HG02759 (cell line): ENCODE measurements around the gene RALGAPB.

ENCODE experiments used
- ATAC-seq: cut with Tn5 transposase; IDR thresholded peaks from one replicate; pipeline ENCODE4 v1.9.1; 2021; ENCODE audit warnings: mild to moderate bottlenecking, moderate library complexity; ENCODE audit not compliant: unreplicated experiment

The RALGAPB gene

DNA sequence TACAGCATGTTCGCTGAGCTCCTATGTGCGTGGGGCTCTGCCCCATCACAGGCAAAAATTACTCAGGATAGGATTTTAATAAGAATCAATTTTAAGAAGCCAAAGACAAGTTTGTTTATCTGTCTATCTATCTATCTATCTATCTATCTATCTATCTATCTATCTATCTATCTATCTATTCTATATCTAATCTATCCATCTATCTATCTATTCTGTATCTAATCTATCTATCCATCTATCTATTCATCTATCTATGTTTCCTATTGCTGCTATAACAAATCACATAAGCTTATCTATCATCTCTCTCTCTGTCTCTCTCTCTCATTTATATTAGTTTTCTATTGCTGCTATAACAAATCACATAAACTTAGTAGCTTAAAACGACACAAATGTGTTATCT, 130.6 kb downstream of the RALGAPB start:
- ATAC-seq: no peak

DNA sequence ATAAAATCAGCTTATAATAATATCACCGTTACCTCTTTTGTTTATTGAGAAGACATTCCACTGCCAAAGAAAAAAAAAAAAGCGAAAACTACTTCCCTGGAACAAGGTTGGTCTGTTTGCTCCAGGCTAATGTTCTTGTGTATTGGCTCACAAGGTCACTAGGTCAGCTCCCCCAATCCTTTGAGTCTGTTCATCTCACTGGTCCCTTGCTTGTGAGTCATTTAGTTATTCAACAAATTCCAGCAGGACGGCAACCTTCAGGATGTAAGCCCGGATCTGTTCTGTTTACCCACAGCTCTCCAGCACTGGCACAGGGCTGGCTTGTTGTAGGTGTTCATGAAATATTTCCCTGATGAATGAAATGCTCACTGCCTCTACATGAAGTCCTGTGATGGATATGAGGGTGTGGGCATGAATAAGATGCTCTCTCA, 132.2 kb downstream of the RALGAPB start:
- ATAC-seq: no peak

DNA sequence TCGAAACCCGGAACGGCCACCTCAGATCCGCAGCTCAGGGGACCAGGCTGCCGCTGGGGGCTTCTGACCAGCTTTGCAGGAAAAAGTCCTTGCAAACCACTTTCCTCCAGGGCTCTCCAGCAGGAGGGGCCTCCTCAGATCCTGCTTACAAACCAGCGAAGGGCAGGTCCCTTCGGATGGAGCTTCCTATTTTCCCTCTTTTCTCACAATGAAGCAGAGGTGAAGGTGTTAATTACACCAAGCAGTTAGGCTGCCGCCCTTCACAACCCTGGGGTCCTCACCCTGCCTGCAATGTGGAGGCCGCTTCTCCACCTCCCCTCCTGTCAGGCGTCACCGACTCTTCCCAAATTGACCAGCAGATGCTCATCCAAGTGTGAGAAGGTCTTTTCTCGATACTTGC, 134.7 kb downstream of the RALGAPB start:
- ATAC-seq: no peak

DNA sequence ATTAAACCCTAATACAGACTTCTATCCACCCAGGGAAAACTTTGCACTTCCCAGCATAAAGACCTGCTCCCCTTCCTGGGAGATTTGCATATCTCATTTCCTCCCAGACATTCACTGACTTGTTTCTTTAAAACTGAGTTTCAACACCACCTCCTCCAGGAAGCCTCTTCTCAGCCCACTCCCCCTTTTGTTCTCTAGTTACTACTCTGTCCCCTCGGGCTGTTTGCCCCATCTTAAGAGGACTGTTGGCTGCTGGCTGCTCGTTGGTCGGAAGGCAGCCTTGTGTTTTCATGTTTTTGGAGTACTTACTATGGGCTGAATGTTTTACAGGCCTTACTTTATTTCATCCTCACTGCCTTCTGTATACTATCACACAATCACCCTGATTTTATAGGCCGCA, 135.5 kb downstream of the RALGAPB start:
- ATAC-seq: no peak

DNA sequence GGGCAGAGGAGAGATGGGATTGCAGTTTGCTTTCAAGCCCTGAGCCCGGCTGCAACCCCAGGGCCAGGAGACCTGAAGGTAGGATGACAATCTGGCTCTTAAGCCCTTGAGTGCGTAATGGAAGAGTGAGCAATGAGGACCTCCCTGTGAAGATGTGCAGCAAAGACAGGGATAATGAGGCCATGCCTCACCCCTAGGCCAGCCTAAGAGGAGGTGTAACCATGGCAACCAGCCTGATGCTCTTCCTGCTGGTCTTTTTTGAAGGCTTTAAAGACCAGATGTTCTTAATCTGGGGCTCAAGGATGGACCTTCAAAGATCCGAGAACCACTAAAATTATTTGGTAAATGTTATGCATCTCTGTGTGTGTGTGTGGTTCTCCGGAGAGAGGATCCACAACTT, 137.2 kb downstream of the RALGAPB start:
- ATAC-seq: no peak

DNA sequence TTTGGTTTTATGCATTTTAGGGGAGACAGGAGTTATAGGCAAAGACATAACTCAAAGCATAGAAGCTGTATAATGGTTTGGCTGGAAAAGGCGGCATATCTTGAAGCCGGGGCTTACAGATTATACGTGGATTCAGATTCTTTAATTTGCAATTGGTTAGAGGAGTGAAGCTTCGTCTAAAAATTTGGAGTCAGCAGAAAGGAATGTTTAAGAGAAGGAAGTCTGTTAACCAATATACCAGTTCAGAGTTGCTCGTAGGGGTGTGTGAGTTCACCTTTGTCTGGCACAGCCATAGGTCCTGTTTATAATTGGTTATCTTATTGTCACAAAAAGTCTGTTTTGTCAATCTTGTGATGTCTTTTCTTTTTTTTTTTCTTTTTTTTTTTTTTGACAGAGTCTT, 137.9 kb downstream of the RALGAPB start:
- no peak for ATAC-seq

DNA sequence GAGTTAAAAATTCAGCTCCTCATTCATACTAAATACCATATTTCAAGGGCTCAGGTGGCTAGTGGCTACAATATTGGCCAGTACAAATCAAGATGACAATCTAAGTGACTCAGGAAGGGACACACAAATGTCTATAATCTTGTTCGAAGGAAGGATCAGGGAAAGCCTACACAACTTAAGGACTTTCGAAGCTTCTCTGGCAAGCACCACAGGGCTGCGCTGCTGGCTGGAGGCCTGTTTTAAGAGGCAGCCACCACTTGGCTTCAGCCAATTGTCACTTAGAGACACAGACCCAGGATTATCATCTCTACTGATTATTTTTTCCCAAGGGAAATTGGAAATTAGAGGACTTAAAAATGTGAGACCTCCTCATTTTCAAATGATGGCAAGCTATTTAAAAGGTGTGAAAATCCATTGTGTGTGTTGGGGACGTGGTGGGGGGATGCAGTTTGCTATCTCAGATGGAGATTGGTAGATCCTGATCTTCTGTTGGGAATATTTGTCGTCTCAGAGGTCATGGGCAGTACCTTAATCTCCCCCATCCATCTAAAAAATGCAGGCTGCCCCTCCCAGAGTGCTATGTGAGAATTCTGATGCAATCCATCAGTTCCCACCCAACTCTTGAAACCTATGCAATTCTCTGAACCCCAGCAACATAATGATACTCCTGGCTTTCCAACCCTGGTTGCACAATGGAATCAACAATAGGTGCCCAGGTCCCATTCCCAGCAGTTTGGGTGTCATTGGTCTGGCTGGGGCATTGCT, 140.3 kb downstream of the RALGAPB start:
- no peak for ATAC-seq

DNA sequence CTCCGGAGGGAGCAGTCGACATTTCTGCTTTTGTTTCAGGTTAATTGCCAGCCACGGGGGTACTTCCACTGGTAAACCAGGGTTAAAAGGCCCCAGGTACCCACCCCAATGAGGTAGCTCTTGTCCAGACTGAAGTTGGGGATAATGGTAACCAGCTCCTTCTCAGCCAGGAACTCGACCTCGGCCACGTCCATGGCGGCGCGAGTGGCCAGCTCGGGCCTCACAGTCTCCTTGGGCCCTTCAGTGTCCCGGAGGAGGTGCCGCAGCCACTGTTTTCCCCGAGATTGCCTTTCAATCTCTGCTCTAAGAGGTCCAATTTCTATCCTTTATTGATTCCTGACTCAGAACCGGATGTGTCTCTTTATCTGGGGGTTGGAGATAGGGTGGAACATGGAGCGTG, 142.6 kb downstream of the RALGAPB start:
- no peak for ATAC-seq

DNA sequence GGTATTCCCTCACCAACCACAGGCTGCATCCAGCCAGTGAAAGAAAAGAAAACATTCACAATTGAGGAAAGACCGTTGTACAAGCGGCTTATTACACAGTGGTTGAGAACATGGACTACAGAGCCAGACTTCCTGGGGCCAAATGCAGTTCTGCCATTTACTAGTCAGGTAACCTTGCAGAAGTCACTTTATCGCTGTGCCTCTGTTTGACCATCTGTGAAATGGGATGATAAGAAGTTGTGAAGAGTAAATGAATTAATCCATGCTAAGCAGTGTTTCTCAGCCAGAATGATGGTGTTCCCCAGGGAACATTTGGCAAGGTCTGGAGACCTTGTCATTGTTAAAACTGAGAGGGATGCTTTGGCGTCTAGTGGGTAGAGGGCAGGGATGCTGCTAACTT, 143.8 kb downstream of the RALGAPB start:
- no peak for ATAC-seq

DNA sequence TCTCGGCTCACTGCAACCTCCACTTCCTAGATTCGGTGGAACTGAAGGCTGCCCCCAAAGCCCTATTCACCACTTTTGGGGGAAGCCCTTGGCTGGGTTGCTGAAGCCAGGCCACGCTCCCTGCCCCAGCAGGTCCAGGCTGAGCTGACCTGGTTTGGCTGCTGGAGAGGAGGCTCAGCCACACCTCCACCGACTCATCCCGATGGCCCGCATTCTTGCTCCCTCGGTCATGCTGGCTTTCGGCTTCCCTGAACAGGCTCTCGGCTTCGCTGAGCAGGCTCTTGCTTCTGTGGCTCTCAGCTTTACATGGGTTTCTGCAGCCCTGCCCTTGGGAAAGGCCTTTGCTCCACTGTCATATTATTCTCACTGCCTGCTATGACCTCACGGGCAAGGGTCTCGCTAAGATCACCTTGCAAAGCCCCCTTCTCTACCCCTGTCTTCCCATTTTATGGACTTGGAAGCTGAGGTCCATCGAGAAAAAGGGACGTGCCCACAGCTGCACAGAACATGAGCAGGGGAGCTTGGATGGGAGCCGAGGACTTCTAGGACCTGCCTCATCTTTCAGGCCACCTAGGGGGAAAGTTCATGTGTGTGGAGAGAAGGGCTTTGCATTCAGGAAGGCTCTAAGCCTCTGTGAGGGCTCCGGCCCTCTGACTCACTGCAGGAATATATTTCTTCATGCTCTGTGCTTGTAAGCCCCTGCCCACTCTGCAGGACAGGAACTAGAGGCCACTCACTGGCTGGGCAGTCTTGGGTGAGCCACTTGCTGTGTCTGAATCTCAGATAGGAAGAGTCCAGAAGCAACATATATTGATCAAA, 144.6 kb downstream of the RALGAPB start:
- ATAC-seq: no peak

DNA sequence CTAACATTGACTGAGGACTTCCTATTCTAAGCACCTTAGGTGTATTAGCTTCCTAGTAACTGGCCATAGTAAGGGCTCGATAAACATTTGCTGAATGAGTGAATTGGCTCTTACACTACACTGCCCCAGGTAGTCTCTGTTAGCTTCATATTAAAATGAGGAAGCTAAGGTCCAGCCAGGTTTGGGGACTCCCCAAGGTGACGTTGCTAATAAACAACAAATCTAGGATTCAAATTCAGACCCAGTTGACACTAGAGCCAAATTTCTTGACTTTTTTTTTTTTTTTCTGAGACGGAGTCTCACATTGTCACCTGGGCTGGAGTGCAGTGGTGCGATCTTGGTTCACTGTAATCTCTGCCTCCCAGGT, 145.2 kb downstream of the RALGAPB start:
- no peak for ATAC-seq

DNA sequence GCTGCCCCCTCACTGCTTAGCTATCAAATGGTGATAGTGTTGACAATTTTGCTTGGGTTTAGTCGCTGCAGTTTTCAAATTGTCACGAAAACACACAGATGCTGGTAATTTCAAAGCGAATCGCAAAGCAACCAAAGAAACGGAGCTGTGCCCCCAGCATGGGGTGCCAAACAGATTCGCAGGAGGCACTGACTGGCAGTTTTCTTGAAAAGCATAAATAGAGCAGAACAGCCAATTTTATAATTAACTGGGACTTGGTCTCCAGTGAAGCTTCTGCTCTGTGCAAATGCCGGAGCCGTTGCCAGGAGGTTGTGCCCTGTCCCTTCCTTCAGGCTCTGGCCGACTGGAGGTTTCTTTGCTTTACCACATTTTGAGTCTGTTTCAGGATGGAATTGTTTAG, 147.8 kb downstream of the RALGAPB start:
- no peak for ATAC-seq

DNA sequence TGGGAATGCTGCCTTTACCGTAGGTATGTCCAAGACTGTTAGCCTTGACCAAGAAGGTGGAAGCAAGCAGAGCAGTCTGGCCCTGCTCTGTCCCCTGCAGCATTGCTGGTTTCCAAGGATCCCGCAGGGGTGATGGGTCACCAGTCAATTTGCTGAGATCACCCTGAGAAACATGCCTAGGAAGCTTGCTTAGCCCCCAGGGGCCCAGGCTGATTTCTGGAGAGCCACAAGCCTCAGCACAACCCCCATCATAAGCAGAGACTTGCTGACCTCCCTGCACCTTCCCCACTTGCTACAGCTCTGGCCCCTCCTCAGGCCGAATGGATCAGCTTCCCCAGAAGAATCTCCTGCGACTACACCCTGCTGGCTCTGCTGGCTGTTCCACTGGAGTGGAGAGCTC, 150.4 kb downstream of the RALGAPB start:
- no peak for ATAC-seq

DNA sequence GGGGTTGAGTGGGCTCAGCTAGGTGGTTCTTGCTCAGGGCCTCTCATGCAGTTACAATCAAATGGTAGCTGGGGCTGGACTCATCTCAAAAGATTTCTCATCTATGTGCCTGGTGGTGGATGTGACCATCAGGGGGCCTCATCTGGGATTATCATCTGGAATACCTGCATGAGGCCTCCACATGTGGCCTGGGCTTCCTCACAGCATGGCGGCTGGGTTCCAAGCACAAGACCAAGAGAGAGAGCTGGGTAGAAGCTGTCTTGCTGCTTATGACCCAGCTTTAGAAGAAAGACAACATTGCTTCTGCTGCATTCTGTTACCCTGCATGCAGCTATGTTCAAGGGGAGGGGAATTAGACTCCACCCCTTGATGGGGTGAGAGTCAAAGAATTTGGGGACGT, 151.4 kb downstream of the RALGAPB start:
- ATAC-seq: no peak

DNA sequence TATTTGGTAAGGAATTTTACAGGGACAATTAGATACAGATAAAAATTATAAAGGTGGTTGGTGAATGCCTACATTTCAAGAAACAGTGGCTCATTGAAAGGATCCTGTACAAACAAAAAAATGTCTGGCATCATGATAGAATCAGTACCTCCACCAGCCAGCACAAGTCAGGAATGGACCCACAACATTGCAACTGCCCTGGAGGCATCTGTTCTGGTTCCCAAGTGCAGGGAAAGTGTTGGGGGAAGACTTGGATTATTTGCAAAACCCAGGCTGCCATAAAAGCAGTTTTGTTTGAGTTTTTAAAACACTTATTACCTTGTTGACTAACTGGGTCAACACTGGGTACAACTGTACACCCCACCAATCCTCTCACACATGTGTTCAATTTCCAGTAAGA, 153.3 kb downstream of the RALGAPB start:
- no peak for ATAC-seq

DNA sequence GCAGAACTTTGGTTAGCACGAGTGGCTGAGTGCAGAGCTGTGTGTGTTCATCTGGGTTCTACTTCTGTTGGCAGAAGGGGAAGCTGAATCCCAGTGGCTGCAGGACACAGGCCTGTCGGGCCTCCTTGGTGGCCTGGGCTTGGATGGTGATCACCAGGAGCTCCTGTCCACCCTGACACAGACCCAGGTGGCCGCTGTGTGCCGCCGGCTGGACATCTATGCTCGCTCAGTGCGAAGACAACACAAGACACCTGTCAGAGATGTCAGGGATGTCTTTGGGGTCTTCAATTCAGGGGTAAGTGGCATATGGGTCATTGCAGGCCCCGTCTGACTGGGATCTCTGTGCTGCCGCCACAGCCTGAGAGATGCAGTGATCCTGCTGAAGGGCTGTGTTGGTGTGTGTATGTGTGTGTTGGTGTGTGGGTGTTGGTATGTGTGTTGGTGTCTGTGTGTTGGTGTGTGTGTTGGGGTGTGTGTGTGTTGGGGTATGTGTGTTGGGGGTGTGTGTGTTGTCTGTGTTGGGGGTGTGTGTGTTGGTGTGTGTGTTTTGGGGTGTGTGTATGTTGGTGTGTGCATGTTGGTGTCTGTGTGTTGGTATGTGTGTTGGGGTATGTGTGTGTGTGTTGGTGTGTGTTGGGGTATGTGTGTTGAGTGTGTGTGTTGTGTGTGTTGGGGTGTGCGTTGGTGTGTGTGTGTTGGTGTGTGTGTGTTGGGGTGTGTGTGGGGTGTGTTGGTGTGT, 154.4 kb downstream of the RALGAPB start:
- no peak for ATAC-seq
